Small intestine (tissue), 7 donors: ENCODE results near the gene VAT1L. TPM values are rescaled to one million over a fixed set of nuclear protein-coding genes. Genes with fewer than 3 reads are reported as not detected.

Experiments used
- DNase-seq, 2 donors: peaks; one replicate each; pipeline versions ENCODE4 v3.0.0 to v3.0.0-alpha.2; 2013
- FAIRE-seq: peaks from 2 replicates; lab custom pipeline; 2012; peaks lifted over from hg19 to GRCh38; lab: Jason Lieb, UNC
- H3K27ac ChIP-seq, 3 donors: one replicate each; pipeline ENCODE4 v1.5.1; 2013; ENCODE audit warnings: low read length in 2 of 3, mild to moderate bottlenecking in 2 of 3, control low read depth in 1 of 3, inconsistent platforms in 1 of 3, low read depth in 1 of 3, moderate library complexity in 1 of 3
- H3K27me3 ChIP-seq, 3 donors: one replicate each; pipeline ENCODE4 v1.6.1; 2013; ENCODE audit warnings: low read length in 3 of 3, inconsistent platforms in 1 of 3; ENCODE audit not compliant: control insufficient read depth in 3 of 3, insufficient read depth in 3 of 3
- H3K36me3 ChIP-seq, 3 donors: one replicate each; pipeline ENCODE4 v1.6.1; 2013; ENCODE audit warnings: low read length in 3 of 3, inconsistent platforms in 1 of 3, low read depth in 1 of 3, mild to moderate bottlenecking in 1 of 3, moderate library complexity in 1 of 3; ENCODE audit not compliant: control insufficient read depth in 3 of 3, insufficient read depth in 2 of 3
- H3K4me1 ChIP-seq, 3 donors: one replicate each; pipeline ENCODE4 v1.6.1; 2013; ENCODE audit warnings: low read length in 2 of 3, inconsistent platforms in 1 of 3, low read depth in 1 of 3, mild to moderate bottlenecking in 1 of 3, moderate library complexity in 1 of 3; ENCODE audit not compliant: control insufficient read depth in 3 of 3, insufficient read depth in 2 of 3
- H3K4me3 ChIP-seq, 3 donors: one replicate each; pipeline ENCODE4 v1.5.1; 2013; ENCODE audit warnings: low read length in 3 of 3, control low read depth in 1 of 3, inconsistent platforms in 1 of 3, low read depth in 1 of 3, mild to moderate bottlenecking in 1 of 3, moderate library complexity in 1 of 3
- H3K9me3 ChIP-seq, 2 donors: one replicate each; pipeline ENCODE4 v1.6.1; 2013; ENCODE audit warnings: low read depth in 1 of 2, low read length in 1 of 2; ENCODE audit not compliant: control insufficient read depth in 2 of 2, insufficient read depth in 1 of 2
- WGBS, 3 donors: extraction: QIAGEN DNeasy Blood & Tissue Kit; methylation state at CpG; one replicate each; pipeline ENCODE4 v1.1.7; 2013; 5-methylcytosine and 5-hydroxymethylcytosine counted together
- polyA plus RNA-seq, 4 donors: library from polyadenylated mRNA; stranded (reverse) in 3 of 4; unstranded in 1 of 4; fragments of 200-250 nt in 3 of 4; fragments of 120-200 nt in 1 of 4; gene quantifications; one replicate each; pipeline versions ENCODE4 v1.2.1 to v1.2.3, GENCODE V29; 2013
- donor health status: healthy with polysubstance abuse.
- donor health status: control.
- donor health status: control.
- donor health status: Bipolar disorder and iron deficiency.
- donor health status: healthy.

Gene VAT1L
- polyA plus RNA-seq, 4 donors, result 0.22 to 3.5 (median 1.6) TPM

GRCh38 chr16:77894162-77894561, 105.8 kb downstream of the VAT1L start:
- H3K36me3 ChIP-seq, result no peaks in the 10 kb centered on the region
- FAIRE-seq, result no peak
- DNase-seq, result no peak
- H3K9me3 ChIP-seq, result no peaks in the 10 kb centered on the region
- H3K4me1 ChIP-seq, result peaks cover 0 to 11% (median 0%) of the 10 kb centered on the region in 3 donors
- H3K27me3 ChIP-seq, result peaks cover 0 to 3% (median 0%) of the 10 kb centered on the region in 3 donors
- WGBS, 3 donors, result 50 to 59% (median 50%) methylated on average over 6 of the region's 6 CpGs
- H3K27ac ChIP-seq, result no peak overlapping the region
- H3K4me3 ChIP-seq, result no peak overlapping the region

GRCh38 chr16:77895962-77896361, 107.6 kb downstream of the VAT1L start:
- peaks cover 0 to 12% (median 0%) of the 10 kb centered on the region in 3 donors for H3K4me1 ChIP-seq
- H3K27ac ChIP-seq, result no peak overlapping the region
- 70 to 81% (median 74%) methylated on average over 7 of the region's 7 CpGs for WGBS, 3 donors
- peaks cover 0 to 3% (median 0%) of the 10 kb centered on the region in 3 donors for H3K27me3 ChIP-seq
- no peak overlapping the region for H3K4me3 ChIP-seq
- no peaks in the 10 kb centered on the region for H3K36me3 ChIP-seq
- no peaks in the 10 kb centered on the region for H3K9me3 ChIP-seq
- FAIRE-seq (no peak), DNase-seq (no peak)

GRCh38 chr16:77896415-77897128, 108.2 kb downstream of the VAT1L start:
- DNase-seq (peak in 1 of 2 donors; percentile 6), FAIRE-seq (no peak)
- Histone ChIP-seq H3K4me1 (peaks cover 0 to 12% (median 0%) of the 10 kb centered on the region in 3 donors), H3K9me3 (no peaks in the 10 kb centered on the region), H3K27ac (no peak overlapping the region), H3K4me3 (no peak overlapping the region), H3K36me3 (no peaks in the 10 kb centered on the region), H3K27me3 (peaks cover 0 to 3% (median 0%) of the 10 kb centered on the region in 3 donors)
- WGBS, 3 donors, result 40 to 48% (median 40%) methylated on average over 7 of the region's 7 CpGs

- DNase-seq (peak in 1 of 2 donors; percentile 50), FAIRE-seq (no peak)
- H3K4me1 ChIP-seq, result peaks cover 0 to 12% (median 0%) of the 10 kb centered on the region in 3 donors
- no peaks in the 10 kb centered on the region for H3K9me3 ChIP-seq
- H3K27me3 ChIP-seq, result peaks cover 0 to 2% (median 0%) of the 10 kb centered on the region in 3 donors
- H3K4me3 ChIP-seq, result no peak overlapping the region
- no peaks in the 10 kb centered on the region for H3K36me3 ChIP-seq
- 15 to 33% (median 19%) methylated on average over 3 of the region's 3 CpGs for WGBS, 3 donors
- no peak overlapping the region for H3K27ac ChIP-seq
These were observed 108.7 kb downstream of the VAT1L start for GRCh38 chr16:77897129-77897437.

- Histone ChIP-seq H3K27ac (peak overlapping the region in 1 of 3 donors; percentile 18), H3K36me3 (no peaks in the 10 kb centered on the region), H3K27me3 (no peaks in the 10 kb centered on the region), H3K4me3 (no peak overlapping the region), H3K4me1 (peaks cover 0 to 12% (median 0%) of the 10 kb centered on the region in 3 donors), H3K9me3 (no peaks in the 10 kb centered on the region)
- WGBS, 3 donors, result 18 to 48% (median 32%) methylated on average over 4 of the region's 4 CpGs
- FAIRE-seq (no peak), DNase-seq (no peak)
These were observed 109.7 kb downstream of the VAT1L start for GRCh38 chr16:77897831-77898605.

- Histone ChIP-seq H3K9me3 (no peaks in the 10 kb centered on the region), H3K36me3 (no peaks in the 10 kb centered on the region), H3K4me1 (peaks cover 0 to 12% (median 0%) of the 10 kb centered on the region in 3 donors), H3K4me3 (no peak overlapping the region), H3K27me3 (no peaks in the 10 kb centered on the region), H3K27ac (peak overlapping the region in 1 of 3 donors; percentile 22)
- DNase-seq, result no peak
- 27 to 45% (median 29%) methylated on average over 2 of the region's 2 CpGs for WGBS, 3 donors
- no peak for FAIRE-seq
These were observed 110.4 kb downstream of the VAT1L start for GRCh38 chr16:77898671-77899211.

- Histone ChIP-seq H3K36me3 (no peaks in the 10 kb centered on the region), H3K4me3 (no peak overlapping the region), H3K27me3 (no peaks in the 10 kb centered on the region), H3K4me1 (peaks cover 0 to 12% (median 0%) of the 10 kb centered on the region in 3 donors), H3K9me3 (no peaks in the 10 kb centered on the region), H3K27ac (no peak overlapping the region)
- DNase-seq, result no peak
- no peak for FAIRE-seq
- 70 to 84% (median 71%) methylated on average over 3 of the region's 3 CpGs for WGBS, 3 donors
These were observed 111.1 kb downstream of the VAT1L start for GRCh38 chr16:77899416-77899815.

GRCh38 chr16:77905374-77905920, 117.1 kb downstream of the VAT1L start:
- H3K27me3 ChIP-seq, result no peaks in the 10 kb centered on the region
- H3K36me3 ChIP-seq, result no peaks in the 10 kb centered on the region
- H3K9me3 ChIP-seq, result no peaks in the 10 kb centered on the region
- no peak overlapping the region for H3K4me3 ChIP-seq
- H3K4me1 ChIP-seq, result no peaks in the 10 kb centered on the region
- DNase-seq (no peak), FAIRE-seq (no peak)
- WGBS, 3 donors, result 53 to 75% (median 57%) methylated on average over 7 of the region's 7 CpGs
- H3K27ac ChIP-seq, result no peak overlapping the region
